ENCODE measurements around the gene ZNF670. TPM values are rescaled to one million over a fixed set of nuclear protein-coding genes. Genes with fewer than 3 reads are reported as not detected.

Gene ZNF670
- total RNA-seq, 3 donors from 2014 or later = 1.9 to 3.4 (median 2.3) TPM

GRCh38 chr1:247089616-247090375 is 11.2 kb upstream of the ZNF670 start:
- Histone ChIP-seq H3K4me3 (no peak overlapping the region), H3K36me3 (ENCODE audit: low read depth) (no peaks in the 10 kb centered on the region), H3K9me3 (no peaks in the 10 kb centered on the region), H3K4me1 (ENCODE audit: low read depth) (no peaks in the 10 kb centered on the region)
- ATAC-seq (no peak), DNase-seq (no peak)
- no peak for TF ChIP-seq CTCF (IDR thresholded peaks at IDR 0.05)
- intact Hi-C loops (cut with DNase I, micrococcal nuclease) = no loop called here

GRCh38 chr1:247088967-247089366 is 10.4 kb upstream of the ZNF670 start:
- no peaks in the 10 kb centered on the region for H3K36me3 ChIP-seq (ENCODE audit: low read depth)
- intact Hi-C loops (cut with DNase I, micrococcal nuclease) = no loop called here
- ATAC-seq = no peak
- no peak for TF ChIP-seq CTCF (IDR thresholded peaks at IDR 0.05)
- H3K4me3 ChIP-seq = no peak overlapping the region
- no peaks in the 10 kb centered on the region for H3K4me1 ChIP-seq (ENCODE audit: low read depth)
- H3K9me3 ChIP-seq = no peaks in the 10 kb centered on the region
- DNase-seq = no peak

- DNase-seq = no peak
- Histone ChIP-seq H3K9me3 (no peaks in the 10 kb centered on the region), H3K4me3 (no peak overlapping the region), H3K36me3 (ENCODE audit: low read depth) (no peaks in the 10 kb centered on the region), H3K4me1 (ENCODE audit: low read depth) (no peaks in the 10 kb centered on the region)
- ATAC-seq = no peak
- intact Hi-C loops (cut with DNase I, micrococcal nuclease) = no loop called here
- no peak for TF ChIP-seq CTCF (IDR thresholded peaks at IDR 0.05)
Measured at GRCh38 chr1:247087256-247087655, 8.6 kb upstream of the ZNF670 start.

GRCh38 chr1:247085310-247085709 is 6.7 kb upstream of the ZNF670 start:
- no peak for TF ChIP-seq CTCF (IDR thresholded peaks at IDR 0.05)
- H3K4me3 ChIP-seq = no peak overlapping the region
- DNase-seq (no peak), ATAC-seq (no peak)
- H3K4me1 ChIP-seq (ENCODE audit: low read depth) = no peaks in the 10 kb centered on the region
- intact Hi-C loops (cut with DNase I, micrococcal nuclease) = no loop called here
- no peaks in the 10 kb centered on the region for H3K36me3 ChIP-seq (ENCODE audit: low read depth)
- no peaks in the 10 kb centered on the region for H3K9me3 ChIP-seq

- no peak for DNase-seq
- H3K4me1 ChIP-seq (ENCODE audit: low read depth) = no peaks in the 10 kb centered on the region
- H3K4me3 ChIP-seq = no peak overlapping the region
- no peak for TF ChIP-seq CTCF (IDR thresholded peaks at IDR 0.05)
- H3K36me3 ChIP-seq (ENCODE audit: low read depth) = no peaks in the 10 kb centered on the region
- intact Hi-C loops (cut with DNase I, micrococcal nuclease) = no loop called here
- no peaks in the 10 kb centered on the region for H3K9me3 ChIP-seq
- no peak for ATAC-seq
Measured at GRCh38 chr1:247084771-247085170, 6.2 kb upstream of the ZNF670 start.
